ENCODE results near the gene TAOK1. TPM values are rescaled to one million over a fixed set of nuclear protein-coding genes. Genes with fewer than 3 reads are reported as not detected.

The TAOK1 gene
- total RNA-seq, 1 donor from 2014 or later, result 42.2 TPM

DNA sequence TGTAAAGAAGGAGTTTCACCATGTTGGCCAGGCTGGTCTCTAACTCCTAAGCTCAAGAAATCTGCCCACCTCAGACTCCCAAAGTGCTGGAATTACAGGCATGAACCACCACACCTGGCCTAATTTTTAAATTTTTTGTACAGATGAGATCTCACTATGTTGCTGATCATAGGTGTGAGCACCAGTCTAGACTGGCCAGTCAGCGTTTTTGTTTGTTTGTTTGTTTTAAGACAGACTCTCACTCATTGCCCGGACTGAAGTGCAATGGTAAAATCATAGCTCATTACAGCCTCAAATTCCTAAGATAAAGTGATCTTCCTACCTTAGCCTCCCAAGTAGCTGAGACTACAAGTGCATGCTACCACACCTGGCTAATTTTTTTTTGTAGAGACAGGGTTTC lies 38.0 kb upstream of the TAOK1 start:
- no peak for DNase-seq (ENCODE audit: extremely low spot score in 2 of 2)
- intact Hi-C loops (cut with DNase I), result no loop called here
- Histone ChIP-seq H3K4me1 (no peaks in the 10 kb centered on the region), H3K27ac (no peak overlapping the region), H3K27me3 (no peaks in the 10 kb centered on the region), H3K4me3 (no peak overlapping the region), H3K36me3 (no peaks in the 10 kb centered on the region), H3K9me3 (no peaks in the 10 kb centered on the region)
- TF ChIP-seq POLR2AphosphoS5 (IDR thresholded peaks at IDR 0.05; ENCODE audit: insufficient read depth in 1 of 2, low read depth in 1 of 2), result no peak
- TF ChIP-seq, protein P1, sequence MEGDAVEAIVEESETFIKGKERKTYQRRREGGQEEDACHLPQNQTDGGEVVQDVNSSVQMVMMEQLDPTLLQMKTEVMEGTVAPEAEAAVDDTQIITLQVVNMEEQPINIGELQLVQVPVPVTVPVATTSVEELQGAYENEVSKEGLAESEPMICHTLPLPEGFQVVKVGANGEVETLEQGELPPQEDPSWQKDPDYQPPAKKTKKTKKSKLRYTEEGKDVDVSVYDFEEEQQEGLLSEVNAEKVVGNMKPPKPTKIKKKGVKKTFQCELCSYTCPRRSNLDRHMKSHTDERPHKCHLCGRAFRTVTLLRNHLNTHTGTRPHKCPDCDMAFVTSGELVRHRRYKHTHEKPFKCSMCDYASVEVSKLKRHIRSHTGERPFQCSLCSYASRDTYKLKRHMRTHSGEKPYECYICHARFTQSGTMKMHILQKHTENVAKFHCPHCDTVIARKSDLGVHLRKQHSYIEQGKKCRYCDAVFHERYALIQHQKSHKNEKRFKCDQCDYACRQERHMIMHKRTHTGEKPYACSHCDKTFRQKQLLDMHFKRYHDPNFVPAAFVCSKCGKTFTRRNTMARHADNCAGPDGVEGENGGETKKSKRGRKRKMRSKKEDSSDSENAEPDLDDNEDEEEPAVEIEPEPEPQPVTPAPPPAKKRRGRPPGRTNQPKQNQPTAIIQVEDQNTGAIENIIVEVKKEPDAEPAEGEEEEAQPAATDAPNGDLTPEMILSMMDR (IDR thresholded peaks at IDR 0.05), result no peak

DNA sequence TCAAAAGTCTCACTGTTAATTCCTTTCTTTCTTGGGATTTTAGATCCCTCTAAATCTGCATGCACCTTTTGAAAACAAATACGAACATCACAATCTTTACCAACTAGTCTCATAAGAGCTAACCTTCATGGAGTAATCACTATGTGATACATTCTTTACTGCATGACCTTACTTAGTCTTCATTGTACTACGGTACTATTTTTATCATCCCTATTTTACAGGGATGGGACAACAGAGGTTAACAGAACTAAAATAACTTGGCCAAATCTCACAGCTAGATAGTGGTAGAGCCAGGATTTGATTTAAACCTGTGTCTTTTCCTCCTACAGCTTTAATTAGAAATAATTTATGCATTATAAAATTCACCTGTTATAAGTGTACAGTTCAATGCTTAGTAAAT lies 32.9 kb upstream of the TAOK1 start:
- Histone ChIP-seq H3K4me1 (no peaks in the 10 kb centered on the region), H3K4me3 (no peak overlapping the region), H3K27ac (no peak overlapping the region), H3K36me3 (no peaks in the 10 kb centered on the region), H3K27me3 (no peaks in the 10 kb centered on the region), H3K9me3 (no peaks in the 10 kb centered on the region)
- DNase-seq (ENCODE audit: extremely low spot score in 2 of 2), result no peak
- no peak for TF ChIP-seq POLR2A (IDR thresholded peaks at IDR 0.05)
- intact Hi-C loops (cut with DNase I), result no loop called here

DNA sequence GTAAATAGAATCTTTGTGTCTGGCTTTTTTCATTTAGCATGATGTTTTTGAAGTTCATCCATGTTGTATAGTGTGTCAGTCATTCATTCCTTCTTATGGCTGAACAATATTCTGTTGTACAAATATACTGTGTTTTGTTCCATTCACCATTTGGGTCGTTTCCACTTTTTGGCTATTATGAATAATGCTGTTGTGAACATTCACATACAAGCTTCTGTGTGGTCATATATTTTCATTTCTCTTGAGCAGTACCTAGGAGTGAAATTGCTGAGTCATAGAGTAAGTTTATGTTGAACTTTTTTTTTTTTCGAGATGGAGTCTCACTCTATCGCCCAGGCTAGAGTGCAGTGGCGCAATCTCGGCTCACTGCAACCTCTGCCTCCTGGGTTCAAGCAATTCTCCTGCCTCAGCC lies 32.3 kb upstream of the TAOK1 start:
- H3K4me1 ChIP-seq, result no peaks in the 10 kb centered on the region
- H3K36me3 ChIP-seq, result no peaks in the 10 kb centered on the region
- no peak overlapping the region for H3K27ac ChIP-seq
- no peak overlapping the region for H3K4me3 ChIP-seq
- TF ChIP-seq POLR2A (IDR thresholded peaks at IDR 0.05) (no peak), POLR2AphosphoS5 (IDR thresholded peaks at IDR 0.05; ENCODE audit: insufficient read depth in 1 of 2, low read depth in 1 of 2) (no peak)
- TF ChIP-seq, protein P1 (IDR thresholded peaks at IDR 0.05), result no peak
- no peaks in the 10 kb centered on the region for H3K9me3 ChIP-seq
- no peaks in the 10 kb centered on the region for H3K27me3 ChIP-seq
- no peak for DNase-seq (ENCODE audit: extremely low spot score in 2 of 2)
- intact Hi-C loops (cut with DNase I), result no loop called here

DNA sequence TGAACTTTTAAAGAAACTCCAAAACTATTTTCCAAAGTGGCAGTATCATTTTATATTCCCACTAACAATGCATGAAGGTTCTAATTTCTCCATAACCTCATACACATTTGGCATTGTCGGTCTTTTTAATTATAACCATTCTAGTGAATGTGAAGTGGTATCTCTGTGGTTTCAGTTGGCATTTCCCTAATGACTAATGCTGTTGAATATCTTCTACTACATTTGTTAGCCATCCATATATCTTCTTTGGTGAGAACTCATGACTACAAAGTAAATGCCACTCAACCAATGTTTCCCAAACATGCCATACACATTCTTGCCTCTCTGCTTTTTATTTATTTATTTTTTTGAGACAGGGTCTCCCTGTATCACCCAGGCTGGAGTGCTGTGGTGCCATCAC lies 31.7 kb upstream of the TAOK1 start:
- intact Hi-C loops (cut with DNase I), result no loop called here
- Histone ChIP-seq H3K36me3 (no peaks in the 10 kb centered on the region), H3K27ac (no peak overlapping the region), H3K4me3 (no peak overlapping the region), H3K9me3 (no peaks in the 10 kb centered on the region), H3K4me1 (no peaks in the 10 kb centered on the region), H3K27me3 (no peaks in the 10 kb centered on the region)
- no peak for DNase-seq (ENCODE audit: extremely low spot score in 2 of 2)
- TF ChIP-seq POLR2AphosphoS5 (IDR thresholded peaks at IDR 0.05; ENCODE audit: insufficient read depth in 1 of 2, low read depth in 1 of 2) (no peak), POLR2A (IDR thresholded peaks at IDR 0.05) (no peak)
- TF ChIP-seq, protein P1 (IDR thresholded peaks at IDR 0.05), result no peak

DNA sequence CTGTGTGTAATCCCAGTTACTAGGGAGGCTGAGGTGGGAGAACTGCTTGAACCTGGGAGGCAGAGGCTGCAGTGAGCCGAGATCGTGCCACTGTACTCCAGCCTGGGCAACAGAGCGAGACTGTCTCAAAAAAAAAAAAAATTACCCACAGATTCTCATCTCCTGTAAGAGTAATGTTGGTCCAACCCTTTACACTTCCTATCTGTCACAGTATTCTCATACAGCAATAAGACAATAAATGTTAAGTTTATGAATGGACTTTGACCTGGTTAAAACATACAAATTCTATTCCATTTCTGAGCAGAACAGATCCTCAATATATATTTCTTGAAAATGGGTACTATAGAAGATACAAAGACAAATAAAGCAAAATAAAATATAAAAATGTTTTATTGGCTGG lies 30.4 kb upstream of the TAOK1 start:
- DNase-seq (ENCODE audit: extremely low spot score in 2 of 2), result no peak
- H3K4me3 ChIP-seq, result no peak overlapping the region
- H3K9me3 ChIP-seq, result no peaks in the 10 kb centered on the region
- intact Hi-C loops (cut with DNase I), result no loop called here
- H3K36me3 ChIP-seq, result no peaks in the 10 kb centered on the region
- H3K27ac ChIP-seq, result no peak overlapping the region
- no peaks in the 10 kb centered on the region for H3K27me3 ChIP-seq
- no peaks in the 10 kb centered on the region for H3K4me1 ChIP-seq
- TF ChIP-seq POLR2AphosphoS5 (IDR thresholded peaks at IDR 0.05; ENCODE audit: insufficient read depth in 1 of 2, low read depth in 1 of 2), result no peak

DNA sequence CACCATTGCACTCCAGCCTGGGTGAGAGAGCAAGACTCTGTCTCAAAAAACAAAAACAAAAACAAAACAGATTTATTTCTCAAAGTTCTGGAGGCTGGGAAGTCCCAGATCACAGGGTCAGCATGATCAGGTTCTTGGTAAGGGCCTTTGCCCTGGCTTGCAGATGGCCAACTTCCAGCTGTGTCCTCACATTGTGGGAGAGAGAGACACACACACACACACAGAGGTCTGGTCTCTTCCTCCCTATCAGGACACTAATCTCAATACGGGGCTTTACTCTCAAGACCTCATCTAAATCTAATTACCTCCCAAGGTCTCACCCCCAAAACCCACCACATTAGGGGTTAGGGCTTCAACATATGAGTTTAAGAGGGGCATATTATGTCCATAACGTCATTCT lies 26.4 kb upstream of the TAOK1 start:
- intact Hi-C loops (cut with DNase I), result no loop called here
- no peaks in the 10 kb centered on the region for H3K9me3 ChIP-seq
- H3K27ac ChIP-seq, result no peak overlapping the region
- H3K27me3 ChIP-seq, result no peaks in the 10 kb centered on the region
- TF ChIP-seq POLR2AphosphoS5 (IDR thresholded peaks at IDR 0.05; ENCODE audit: insufficient read depth in 1 of 2, low read depth in 1 of 2) (no peak), POLR2A (IDR thresholded peaks at IDR 0.05) (no peak)
- TF ChIP-seq, protein P1 (IDR thresholded peaks at IDR 0.05), result no peak
- H3K4me1 ChIP-seq, result no peaks in the 10 kb centered on the region
- H3K36me3 ChIP-seq, result no peaks in the 10 kb centered on the region
- DNase-seq (ENCODE audit: extremely low spot score in 2 of 2), result no peak
- no peak overlapping the region for H3K4me3 ChIP-seq
